Fibroblast of mammary gland (primary cell): ENCODE measurements around the gene SCAF8.
A peak's percentile ranks its signal among the peaks of the same experiment; 100 is the strongest.

ENCODE experiments used
- DNase-seq: peaks from one replicate; pipeline ENCODE4 v3.0.0-alpha.2; 2010; ENCODE audit warnings: low read depth
- H3K4me3 ChIP-seq: 2 replicates; pipeline ENCODE4 v1.5.1; 2011; ENCODE audit warnings: low read depth, mild to moderate bottlenecking, low read length, moderate library complexity; ENCODE audit not compliant: control insufficient read depth
- CTCF ChIP-seq: conservative IDR thresholded peaks from 2 replicates; pipeline ENCODE4 v1.5.1; 2011; ENCODE audit warnings: low read depth, low read length, inconsistent platforms; ENCODE audit not compliant: control insufficient read depth, insufficient read depth

The SCAF8 gene

GRCh38 chr6:154815938-154816820 is 83.0 kb downstream of the SCAF8 start:
- H3K4me3 ChIP-seq = no peak overlapping the region
- TF ChIP-seq CTCF = no peak
- peak; percentile 43 for DNase-seq

- no peak for TF ChIP-seq CTCF
Observed at GRCh38 chr6:154821099-154821498, 87.9 kb downstream of the SCAF8 start.

GRCh38 chr6:154821638-154822037 is 88.4 kb downstream of the SCAF8 start:
- no peak overlapping the region for H3K4me3 ChIP-seq
- no peak for TF ChIP-seq CTCF
- no peak for DNase-seq

More at GRCh38 chr6:154821099-154821498, 87.9 kb downstream of the SCAF8 start:
- DNase-seq = no peak
- H3K4me3 ChIP-seq = no peak overlapping the region

GRCh38 chr6:154822947-154823558 is 89.8 kb downstream of the SCAF8 start:
- H3K4me3 ChIP-seq = no peak overlapping the region
- no peak for DNase-seq
- TF ChIP-seq CTCF = no peak

- TF ChIP-seq CTCF = no peak
- no peak for DNase-seq
- no peak overlapping the region for H3K4me3 ChIP-seq
Observed at GRCh38 chr6:154824076-154824475, 90.9 kb downstream of the SCAF8 start.

- TF ChIP-seq CTCF = no peak
- DNase-seq = no peak
- H3K4me3 ChIP-seq = no peak overlapping the region
Observed at GRCh38 chr6:154829970-154830369, 96.8 kb downstream of the SCAF8 start.

- no peak for TF ChIP-seq CTCF
- DNase-seq = no peak
- no peak overlapping the region for H3K4me3 ChIP-seq
Observed at GRCh38 chr6:154830771-154831170, 97.6 kb downstream of the SCAF8 start.
